GM21367 (cell line): ENCODE data around the gene MGRN1.

Experiments
- ATAC-seq: cut with Tn5 transposase; IDR thresholded peaks from one replicate; pipeline ENCODE4 v1.9.1; 2021; ENCODE audit not compliant: unreplicated experiment

The MGRN1 gene

GRCh38 chr16:4684058-4684715 is 59.6 kb downstream of the MGRN1 start:
- ATAC-seq: no peak

GRCh38 chr16:4684763-4685162 is 60.1 kb downstream of the MGRN1 start:
- no peak for ATAC-seq

- ATAC-seq: no peak
Measured at GRCh38 chr16:4685292-4685691, 60.7 kb downstream of the MGRN1 start.

- no peak for ATAC-seq
Measured at GRCh38 chr16:4685776-4686496, 61.3 kb downstream of the MGRN1 start.

GRCh38 chr16:4686497-4687210 is 62.0 kb downstream of the MGRN1 start:
- ATAC-seq: no peak

- ATAC-seq: no peak
Measured at GRCh38 chr16:4687416-4687815, 62.8 kb downstream of the MGRN1 start.

GRCh38 chr16:4687946-4688673 is 63.5 kb downstream of the MGRN1 start:
- no peak for ATAC-seq

GRCh38 chr16:4688674-4689045 is 64.0 kb downstream of the MGRN1 start:
- no peak for ATAC-seq

- ATAC-seq: no peak
Measured at GRCh38 chr16:4689091-4689671, 64.6 kb downstream of the MGRN1 start.

GRCh38 chr16:4689864-4690704 is 65.5 kb downstream of the MGRN1 start:
- ATAC-seq: no peak

GRCh38 chr16:4690946-4691665 is 66.5 kb downstream of the MGRN1 start:
- ATAC-seq: no peak

- ATAC-seq: no peak
Measured at GRCh38 chr16:4691666-4692412, 67.2 kb downstream of the MGRN1 start.

- ATAC-seq: peak; percentile 5
Measured at GRCh38 chr16:4692460-4693295, 68.1 kb downstream of the MGRN1 start.

- ATAC-seq: peak; percentile 90
Measured at GRCh38 chr16:4693296-4693955, 68.8 kb downstream of the MGRN1 start, which contains the start of gene NUDT16L1. Gene NUDT16L1 (plus strand): TSS chr16:4693562. CDS start chr16:4693727, 165 bp downstream.

- ATAC-seq: no peak
Measured at GRCh38 chr16:4693956-4694641, 69.5 kb downstream of the MGRN1 start.

- no peak for ATAC-seq
Measured at GRCh38 chr16:4694642-4695451, 70.2 kb downstream of the MGRN1 start.
